Endothelial cell of umbilical vein (primary cell): ENCODE measurements around the gene ANKRD27. TPM values are rescaled to one million over a fixed set of nuclear protein-coding genes. Genes with fewer than 3 reads are reported as not detected.

ENCODE experiments used
- BruUV-seq: library from RNA; stranded (reverse); fragments of 400-500 nt; replicated peaks from 2 replicates; lab custom pipeline; 2021; lab: Mats Ljungman, UMichigan
- CTCF ChIA-PET: fragments of 300-600, 350-600 bp; sonication (Branson Sonifier 250); formaldehyde crosslinking; loops from one replicate; lab custom pipeline; 2021; ENCODE audit warnings: antibody characterized with exemption, inconsistent platforms; lab: Charles Lee
- POLR2A ChIA-PET: fragments of 300-600, 350-600 bp; sonication (Branson Sonifier 250); formaldehyde crosslinking; loops from one replicate; lab custom pipeline; 2021; ENCODE audit warnings: antibody characterized with exemption, inconsistent platforms; lab: Charles Lee
- DNase-seq: peaks from one replicate; pipeline ENCODE4 v3.0.0-alpha.2; 2011; ENCODE audit warnings: low read depth, low spot score
- FAIRE-seq: peaks from 2 replicates; lab custom pipeline; 2011; peaks lifted over from hg19 to GRCh38; lab: Jason Lieb, UNC
- H2AFZ ChIP-seq: 2 replicates; pipeline ENCODE4 v1.6.0; 2012; ENCODE audit warnings: low read depth, low read length, control low read depth, inconsistent platforms
- H3K27ac ChIP-seq: 2 replicates; pipeline ENCODE4 v1.5.1; 2011; ENCODE audit warnings: low read depth, mild to moderate bottlenecking, control low read depth, low read length, moderate library complexity; ENCODE audit not compliant: insufficient read depth
- H3K27me3 ChIP-seq, 2 experiments: 2 replicates each; pipeline versions ENCODE4 v1.6.0 to v1.6.1; 2011; ENCODE audit warnings: low read length in 2 of 2, mixed read lengths in 1 of 2; ENCODE audit not compliant: control insufficient read depth in 2 of 2, insufficient read depth in 2 of 2
- H3K36me3 ChIP-seq, 2 experiments: 2 replicates in 1 of 2; 3 replicates in 1 of 2; pipeline ENCODE4 v1.5.1; 2011; ENCODE audit warnings: low read length in 2 of 2, mild to moderate bottlenecking in 1 of 2, moderate library complexity in 1 of 2; ENCODE audit not compliant: control insufficient read depth in 2 of 2, insufficient read depth in 2 of 2; ENCODE audit errors: extremely low read depth in 1 of 2
- H3K4me1 ChIP-seq: 3 replicates; pipeline ENCODE4 v1.5.1; 2011; ENCODE audit warnings: mild to moderate bottlenecking, low read length; ENCODE audit not compliant: control insufficient read depth, insufficient read depth; ENCODE audit errors: extremely low read depth
- H3K4me2 ChIP-seq: 2 replicates; pipeline ENCODE4 v1.6.1; 2011; ENCODE audit warnings: low read length, control low read depth, mixed read lengths; ENCODE audit not compliant: insufficient read depth
- H3K4me3 ChIP-seq, 3 experiments: fragments of 200-600 bp in 1 of 3; sonication (generic), shearing (Covaris generic) in 1 of 3; replicated peaks in 1 of 3; 2 replicates each; pipeline ENCODE4 v1.5.1; 2011 to 2016; ENCODE audit warnings: control low read depth in 3 of 3, low read length in 3 of 3, mild to moderate bottlenecking in 2 of 3, inconsistent platforms in 1 of 3, low read depth in 1 of 3, moderate library complexity in 1 of 3; ENCODE audit not compliant: insufficient read depth in 1 of 3
- H3K79me2 ChIP-seq: 2 replicates; pipeline ENCODE4 v1.6.0; 2012; ENCODE audit warnings: low read length, inconsistent platforms; ENCODE audit not compliant: control insufficient read depth, insufficient read depth
- H3K9ac ChIP-seq: replicated peaks from 2 replicates; pipeline ENCODE3; 2011; ENCODE audit warnings: low read length, control low read depth; ENCODE audit not compliant: insufficient read depth; ENCODE audit errors: extremely low read depth
- H3K9me1 ChIP-seq: replicated peaks from 3 replicates; pipeline ENCODE4 v1.6.0; 2011; ENCODE audit warnings: mild to moderate bottlenecking, low read length; ENCODE audit not compliant: control insufficient read depth, insufficient read depth; ENCODE audit errors: extremely low read depth
- H3K9me3 ChIP-seq: replicated peaks from 2 replicates; pipeline ENCODE4 v1.5.1; 2012; ENCODE audit warnings: low read length, inconsistent platforms; ENCODE audit not compliant: control insufficient read depth, insufficient read depth
- H4K20me1 ChIP-seq: replicated peaks from 2 replicates; pipeline ENCODE3; 2011; ENCODE audit warnings: mild to moderate bottlenecking, low read length; ENCODE audit not compliant: control insufficient read depth, insufficient read depth; ENCODE audit errors: extremely low read depth
- CTCF ChIP-seq, 2 donors: IDR thresholded peaks; 1 replicate in 1 of 2; 2 replicates in 1 of 2; pipeline ENCODE4 v1.5.1; 2011; ENCODE audit warnings: low read length in 2 of 2, mild to moderate bottlenecking in 2 of 2, moderate library complexity in 2 of 2, control low read depth in 1 of 2, inconsistent platforms in 1 of 2, low read depth in 1 of 2; ENCODE audit not compliant: insufficient read depth in 1 of 2; ENCODE audit errors: extremely low read depth in 1 of 2
- EZH2 ChIP-seq: IDR thresholded peaks from 2 replicates; pipeline ENCODE4 v1.6.1; 2012; ENCODE audit warnings: borderline replicate concordance, low read depth, mild to moderate bottlenecking, moderate library complexity, low read length, inconsistent platforms; ENCODE audit not compliant: severe bottlenecking
- FOS ChIP-seq: IDR thresholded peaks from 2 replicates; pipeline ENCODE4 v1.6.1; 2011; ENCODE audit warnings: mild to moderate bottlenecking, low read length, moderate library complexity, borderline replicate concordance; ENCODE audit not compliant: insufficient read depth
- GATA2 ChIP-seq: IDR thresholded peaks from 2 replicates; pipeline ENCODE4 v1.7.0; 2011; ENCODE audit warnings: low read depth, mild to moderate bottlenecking, moderate library complexity, mixed read lengths, low read length; ENCODE audit not compliant: insufficient read length, insufficient read depth
- JUN ChIP-seq: IDR thresholded peaks from 2 replicates; pipeline ENCODE4 v1.6.1; 2011; ENCODE audit warnings: borderline replicate concordance, low read depth; ENCODE audit not compliant: insufficient read length, insufficient read depth
- MAX ChIP-seq: IDR thresholded peaks from 2 replicates; pipeline ENCODE4 v1.6.1; 2011; ENCODE audit not compliant: insufficient read depth, insufficient read length
- MYC ChIP-seq: IDR thresholded peaks from one replicate; pipeline ENCODE4 v1.6.1; 2011; ENCODE audit warnings: mild to moderate bottlenecking, low read depth, low read length
- POLR2A ChIP-seq: IDR thresholded peaks from 2 replicates; pipeline ENCODE4 v1.6.1; 2012; ENCODE audit warnings: low read depth, mild to moderate bottlenecking, control low read depth, low read length
- POLR2AphosphoS5 ChIP-seq: IDR thresholded peaks from 2 replicates; pipeline ENCODE4 v1.6.1; 2012; ENCODE audit warnings: low read depth, mild to moderate bottlenecking, control low read depth, low read length, moderate library complexity; ENCODE audit not compliant: insufficient read depth
- dilution Hi-C: fragments of 300-500 bp; cut with MboI; formaldehyde crosslinking; loops from one replicate; pipeline ENCODE4 v1.15.0; 2019; ENCODE audit warnings: low sequenced_read_pairs; ENCODE audit not compliant: extremely low pct_ligation_motif_present
- intact Hi-C: fragments of 100-400 bp; cut with micrococcal nuclease; formaldehyde crosslinking; loops from one replicate; pipeline ENCODE4 v1.10.0; 2022
- polyA plus RNA-seq, 4 experiments: library from polyadenylated mRNA; depleted of rRNA in 3 of 4; stranded (reverse) in 3 of 4; unstranded in 1 of 4; fragments of >200 nt; gene quantifications; 2 replicates each; pipeline versions ENCODE4 v1.2.1 to v1.2.3, GENCODE V29; 2011 to 2012; ENCODE audit warnings: missing spikeins in 1 of 4
- total RNA-seq: library from RNA; stranded (reverse); gene quantifications from 2 replicates; pipeline ENCODE4 v1.2.3, GENCODE V29; 2021

Gene ANKRD27
- total and polyA plus RNA-seq, 2 donors (not counting 3 experiments of a cell fraction or from before 2014, with no cell fraction given): 18.3 to 37.4 TPM

- Histone ChIP-seq H3K79me2 (no peaks in the 10 kb centered on the region), H2AFZ (no peak overlapping the region), H4K20me1 (no peaks in the 10 kb centered on the region), H3K27me3 (no peaks in the 10 kb centered on the region), H3K9ac (no peak overlapping the region), H3K9me3 (no peaks in the 10 kb centered on the region), H3K27ac (no peak overlapping the region), H3K4me3 (no peak overlapping the region), H3K4me2 (no peak overlapping the region), H3K36me3 (peaks cover 5 to 33% of the 10 kb centered on the region in 2 experiments), H3K9me1 (no peaks in the 10 kb centered on the region), H3K4me1 (no peaks in the 10 kb centered on the region)
- POLR2A ChIA-PET: no interaction called here
- dilution Hi-C loops (no loop called here), intact Hi-C loops (no loop called here)
- TF ChIP-seq MYC: no peak
- TF ChIP-seq POLR2A: no peak
- TF ChIP-seq MAX: no peak
- no peak for TF ChIP-seq GATA2
- TF ChIP-seq FOS: no peak
- no peak for TF ChIP-seq POLR2AphosphoS5
- no peak for TF ChIP-seq EZH2
- TF ChIP-seq JUN: no peak
- TF ChIP-seq CTCF (IDR thresholded peaks at IDR 0.05; ENCODE audit: extremely low read depth in 1 of 2, insufficient read depth in 1 of 2, low read depth in 1 of 2, low read length in 2 of 2): no peak
- BruUV-seq: no TSS peak
- FAIRE-seq: no peak
- DNase-seq: no peak
- CTCF ChIA-PET: interaction anchor here (1.2 to 1.3 kb wide), 2 partner anchors 15 kb away, joined by 3 to 5 read pairs; no protein-coding TSS in a partner anchor
Measured at GRCh38 chr19:32614916-32615315, 60.1 kb downstream of the ANKRD27 start.
